Measurements from ENCODE around the gene LRTM1. TPM values are rescaled to one million over a fixed set of nuclear protein-coding genes. Genes with fewer than 3 reads are reported as not detected.

The LRTM1 gene
- total and polyA plus RNA-seq, 2 donors (not counting 3 experiments of a cell fraction or from before 2014, with no cell fraction given), result not detected

DNA sequence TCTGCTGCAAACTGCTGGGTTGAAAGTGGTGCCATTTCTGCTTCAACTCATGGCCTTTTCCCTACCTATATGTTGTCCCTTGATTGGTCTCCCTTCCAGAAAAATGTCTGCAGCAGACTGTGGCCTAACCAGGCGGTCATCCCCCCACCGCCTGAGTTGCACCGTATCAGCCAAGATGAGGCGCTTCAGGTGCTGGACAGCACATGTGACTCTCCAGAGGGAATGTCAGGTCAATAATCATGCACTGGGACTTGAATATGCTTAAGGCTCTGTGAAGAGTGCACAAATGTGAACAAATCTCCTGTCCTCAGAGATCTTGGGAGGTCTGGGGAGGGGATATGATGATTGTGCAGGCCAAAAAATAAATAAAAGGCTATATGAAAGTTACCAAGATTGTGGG, 32.2 kb downstream of the LRTM1 start:
- no peaks in the 10 kb centered on the region for H4K20me1 ChIP-seq (replicated peaks; ENCODE audit: control insufficient read depth, extremely low read depth, insufficient read depth, low read length)
- TF ChIP-seq JUN (IDR thresholded peaks at IDR 0.05; ENCODE audit: borderline replicate concordance, insufficient read depth, insufficient read length, low read depth) (no peak), POLR2A (IDR thresholded peaks at IDR 0.05; ENCODE audit: low read depth, low read length) (no peak), MYC (IDR thresholded peaks at IDR 0.05; ENCODE audit: low read depth, low read length) (no peak), GATA2 (IDR thresholded peaks at IDR 0.05; ENCODE audit: insufficient read depth, insufficient read length, low read depth, low read length) (no peak), FOS (IDR thresholded peaks at IDR 0.05; ENCODE audit: borderline replicate concordance, insufficient read depth, low read length) (no peak), POLR2AphosphoS5 (IDR thresholded peaks at IDR 0.05; ENCODE audit: insufficient read depth, low read depth, low read length) (no peak), EZH2 (IDR thresholded peaks at IDR 0.05; ENCODE audit: borderline replicate concordance, low read depth, low read length, severe bottlenecking) (no peak)
- TF ChIP-seq, protein P1, sequence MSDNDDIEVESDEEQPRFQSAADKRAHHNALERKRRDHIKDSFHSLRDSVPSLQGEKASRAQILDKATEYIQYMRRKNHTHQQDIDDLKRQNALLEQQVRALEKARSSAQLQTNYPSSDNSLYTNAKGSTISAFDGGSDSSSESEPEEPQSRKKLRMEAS (IDR thresholded peaks at IDR 0.05; ENCODE audit: insufficient read depth, insufficient read length), result no peak
- TF ChIP-seq, protein P2, sequence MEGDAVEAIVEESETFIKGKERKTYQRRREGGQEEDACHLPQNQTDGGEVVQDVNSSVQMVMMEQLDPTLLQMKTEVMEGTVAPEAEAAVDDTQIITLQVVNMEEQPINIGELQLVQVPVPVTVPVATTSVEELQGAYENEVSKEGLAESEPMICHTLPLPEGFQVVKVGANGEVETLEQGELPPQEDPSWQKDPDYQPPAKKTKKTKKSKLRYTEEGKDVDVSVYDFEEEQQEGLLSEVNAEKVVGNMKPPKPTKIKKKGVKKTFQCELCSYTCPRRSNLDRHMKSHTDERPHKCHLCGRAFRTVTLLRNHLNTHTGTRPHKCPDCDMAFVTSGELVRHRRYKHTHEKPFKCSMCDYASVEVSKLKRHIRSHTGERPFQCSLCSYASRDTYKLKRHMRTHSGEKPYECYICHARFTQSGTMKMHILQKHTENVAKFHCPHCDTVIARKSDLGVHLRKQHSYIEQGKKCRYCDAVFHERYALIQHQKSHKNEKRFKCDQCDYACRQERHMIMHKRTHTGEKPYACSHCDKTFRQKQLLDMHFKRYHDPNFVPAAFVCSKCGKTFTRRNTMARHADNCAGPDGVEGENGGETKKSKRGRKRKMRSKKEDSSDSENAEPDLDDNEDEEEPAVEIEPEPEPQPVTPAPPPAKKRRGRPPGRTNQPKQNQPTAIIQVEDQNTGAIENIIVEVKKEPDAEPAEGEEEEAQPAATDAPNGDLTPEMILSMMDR (IDR thresholded peaks at IDR 0.05; ENCODE audit: extremely low read depth in 1 of 2, insufficient read depth in 1 of 2, low read depth in 1 of 2, low read length in 2 of 2), result no peak
- H3K4me2 ChIP-seq (ENCODE audit: insufficient read depth, low read length), result no peak overlapping the region
- no TSS peak for BruUV-seq (replicated peaks)
- FAIRE-seq (no peak), DNase-seq (ENCODE audit: low read depth, low spot score) (no peak)
- ChIA-PET CTCF (no interaction called here), POLR2A (no interaction called here)
- intact Hi-C loops (cut with micrococcal nuclease) (no loop called here), dilution Hi-C loops (cut with MboI; ENCODE audit: extremely low pct_ligation_motif_present, low sequenced_read_pairs) (no loop called here)
- H3K36me3 ChIP-seq (ENCODE audit: control insufficient read depth in 2 of 2, extremely low read depth in 1 of 2, insufficient read depth in 2 of 2, low read length in 2 of 2), result no peaks in the 10 kb centered on the region
- H3K9me3 ChIP-seq (replicated peaks; ENCODE audit: control insufficient read depth, insufficient read depth, low read length), result peaks cover 5% of the 10 kb centered on the region
- no peaks in the 10 kb centered on the region for H3K27me3 ChIP-seq (ENCODE audit: control insufficient read depth in 2 of 2, insufficient read depth in 2 of 2, low read length in 2 of 2)
- no peak overlapping the region for H3K27ac ChIP-seq (ENCODE audit: insufficient read depth, low read depth, low read length)
- no peaks in the 10 kb centered on the region for H3K9me1 ChIP-seq (replicated peaks; ENCODE audit: control insufficient read depth, extremely low read depth, insufficient read depth, low read length)
- no peak overlapping the region for H3K9ac ChIP-seq (replicated peaks; ENCODE audit: extremely low read depth, insufficient read depth, low read length)
- no peak overlapping the region for H3K4me3 ChIP-seq (replicated peaks in 1 of 3; ENCODE audit: insufficient read depth in 1 of 3, low read depth in 1 of 3, low read length in 3 of 3)
- H2AFZ ChIP-seq (ENCODE audit: low read depth, low read length), result no peak overlapping the region
- H3K4me1 ChIP-seq (ENCODE audit: control insufficient read depth, extremely low read depth, insufficient read depth, low read length), result no peaks in the 10 kb centered on the region
- H3K79me2 ChIP-seq (ENCODE audit: control insufficient read depth, insufficient read depth, low read length), result no peaks in the 10 kb centered on the region
